MM.1S (cell line): Measurements from ENCODE around the gene IL15RA.

Experiments used
- EZH2 ChIP-seq: fragments of 300-600 bp; sonication (generic); optimal IDR thresholded peaks from 2 replicates; pipeline ENCODE3; 2017; ENCODE audit warnings: low read depth, mild to moderate bottlenecking, antibody characterized with exemption, low read length, mixed read lengths
- EZH2phosphoT487 ChIP-seq: fragments of 300-600 bp; sonication (generic); IDR thresholded peaks from 2 replicates; pipeline ENCODE4 v1.6.1; 2018; ENCODE audit warnings: antibody characterized with exemption, low read length

DNA sequence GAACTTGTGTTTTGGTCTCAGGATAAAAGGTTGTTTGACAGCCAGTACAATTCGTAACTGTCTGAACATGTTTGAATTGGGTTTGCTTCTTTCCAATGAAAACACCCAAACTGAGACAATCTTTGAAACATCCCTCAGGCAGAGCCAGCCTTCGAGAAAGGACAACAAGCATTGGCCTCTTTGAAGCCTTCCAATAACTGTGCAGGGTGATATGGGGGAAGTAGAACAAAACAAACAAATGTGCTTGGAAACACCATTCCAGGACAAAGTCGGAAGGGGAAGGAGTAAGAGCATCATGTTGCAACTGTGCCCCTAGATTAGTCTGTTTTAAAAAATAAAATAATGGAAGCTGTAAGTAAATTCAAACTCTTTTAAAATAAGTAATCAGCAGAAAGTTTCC is 45.3 kb upstream of the IL15RA start:
- TF ChIP-seq EZH2 (no peak), EZH2phosphoT487 (no peak)
